Large intestine (tissue), 3 donors: ENCODE results near the gene THSD7B. TPM values are rescaled to one million over a fixed set of nuclear protein-coding genes. Genes with fewer than 3 reads are reported as not detected.

Experiments
- DNase-seq, 2 donors: peaks; one replicate each; pipeline versions ENCODE4 v3.0.0 to v3.0.0-alpha.2; 2013
- H3K27ac ChIP-seq: one replicate; pipeline ENCODE4 v1.5.1; 2013; ENCODE audit warnings: low read length
- H3K27me3 ChIP-seq: 2 replicates; pipeline ENCODE4 v1.6.1; 2013; ENCODE audit warnings: low read length; ENCODE audit not compliant: control insufficient read depth, insufficient read depth
- H3K36me3 ChIP-seq: 2 replicates; pipeline ENCODE4 v1.6.1; 2013; ENCODE audit warnings: low read length; ENCODE audit not compliant: control insufficient read depth, insufficient read depth
- H3K4me1 ChIP-seq: one replicate; pipeline ENCODE4 v1.6.1; 2013; ENCODE audit warnings: low read length; ENCODE audit not compliant: control insufficient read depth, insufficient read depth
- H3K4me3 ChIP-seq: one replicate; pipeline ENCODE4 v1.5.1; 2013; ENCODE audit warnings: low read length
- H3K9me3 ChIP-seq: one replicate; pipeline ENCODE4 v1.6.1; 2013; ENCODE audit warnings: mild to moderate bottlenecking, low read depth, low read length, moderate library complexity; ENCODE audit not compliant: control insufficient read depth
- WGBS: methylation state at CpG from one replicate; pipeline ENCODE4 v1.1.5; 2013; ENCODE audit warnings: low lambda C conversion rate; ENCODE audit not compliant: insufficient coverage; 5-methylcytosine and 5-hydroxymethylcytosine counted together
- polyA plus RNA-seq: library from polyadenylated mRNA; unstranded; fragments of 120-200 nt; gene quantifications from one replicate; pipeline ENCODE4 v1.2.1, GENCODE V29; 2013

THSD7B gene
- polyA plus RNA-seq, 1 donor = 2.2 TPM

- no peak overlapping the region for H3K4me3 ChIP-seq
- no peak for DNase-seq
- no peak overlapping the region for H3K27ac ChIP-seq
- H3K9me3 ChIP-seq = no peaks in the 10 kb centered on the region
- WGBS = 89% methylated on average over 2 of the region's 6 CpGs
- H3K27me3 ChIP-seq = no peaks in the 10 kb centered on the region
- no peaks in the 10 kb centered on the region for H3K4me1 ChIP-seq
- no peaks in the 10 kb centered on the region for H3K36me3 ChIP-seq
Measured at GRCh38 chr2:136874258-136874657, 108.9 kb downstream of the THSD7B start.

DNA sequence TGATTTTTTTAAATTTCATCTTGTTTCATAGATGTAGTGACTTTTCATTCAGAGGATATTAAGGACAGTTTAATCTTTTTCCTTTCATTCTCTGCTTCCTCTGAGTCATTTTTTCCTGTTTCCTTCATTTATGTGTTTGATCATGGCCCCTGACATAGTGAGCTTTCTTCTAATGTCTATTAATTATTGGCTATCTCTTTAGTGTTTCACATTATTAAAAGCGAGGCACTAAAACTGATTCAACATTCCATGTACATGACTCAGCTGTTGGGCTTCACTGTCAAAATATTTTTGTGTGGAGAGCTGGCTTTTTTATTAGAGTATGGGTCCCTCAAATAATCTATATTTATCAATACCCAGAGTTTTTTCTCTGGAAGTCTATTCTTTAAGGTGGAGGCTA is 125.8 kb downstream of the THSD7B start:
- H3K4me3 ChIP-seq = no peak overlapping the region
- H3K27me3 ChIP-seq = no peaks in the 10 kb centered on the region
- no peaks in the 10 kb centered on the region for H3K4me1 ChIP-seq
- WGBS = 67% methylated on average over 1 of the region's 1 CpG
- no peaks in the 10 kb centered on the region for H3K9me3 ChIP-seq
- no peak for DNase-seq
- H3K36me3 ChIP-seq = no peaks in the 10 kb centered on the region
- H3K27ac ChIP-seq = no peak overlapping the region

DNA sequence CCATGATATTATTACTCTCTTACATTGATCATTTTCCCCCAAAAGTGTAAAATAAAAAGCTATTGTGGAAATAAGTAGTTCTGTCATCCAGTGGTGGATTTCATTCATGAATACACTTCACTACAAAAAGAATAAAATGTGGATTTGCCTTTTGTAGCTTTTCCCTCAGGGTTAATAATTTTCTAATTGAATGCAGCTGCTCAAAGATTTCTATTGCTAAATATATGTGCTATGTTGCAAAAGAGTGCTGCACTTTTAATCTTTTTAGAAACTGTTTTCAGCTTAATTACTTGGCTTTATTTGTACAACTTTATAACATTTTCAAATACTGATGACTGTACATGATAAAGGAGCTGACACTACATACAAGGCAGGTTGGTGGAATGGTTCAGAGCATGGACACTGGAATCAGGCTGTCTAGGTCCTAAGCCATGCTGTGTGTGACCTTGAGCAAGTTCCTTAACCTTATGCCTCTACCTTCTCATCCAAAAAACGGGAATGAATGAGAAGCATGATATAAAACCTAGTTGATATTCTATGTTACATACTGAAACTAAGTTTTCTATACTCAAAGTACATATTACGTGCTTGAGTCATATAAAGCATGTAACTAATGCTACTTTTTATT is 128.8 kb downstream of the THSD7B start:
- no peak for DNase-seq

DNA sequence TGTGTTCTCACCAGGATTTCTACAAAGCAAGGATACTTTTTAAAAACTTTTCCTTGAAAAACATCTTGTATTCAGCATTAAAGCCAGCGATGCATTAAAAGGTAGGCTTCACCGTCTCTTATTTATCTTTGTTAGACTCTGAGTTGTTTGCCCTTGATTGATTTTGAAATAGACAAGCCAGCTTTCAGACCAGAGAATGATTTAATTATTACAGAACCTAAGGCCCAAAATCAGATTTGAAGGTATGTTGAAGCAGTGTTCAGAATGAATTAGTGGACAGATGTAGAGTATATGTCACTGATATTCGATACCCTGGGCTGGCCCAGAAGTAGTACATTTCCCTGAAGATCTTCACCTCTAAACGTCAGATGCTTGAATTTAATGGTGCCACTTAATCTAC is 136.4 kb downstream of the THSD7B start:
- DNase-seq = no peak
- Histone ChIP-seq H3K27me3 (no peaks in the 10 kb centered on the region), H3K36me3 (no peaks in the 10 kb centered on the region), H3K4me1 (no peaks in the 10 kb centered on the region), H3K4me3 (no peak overlapping the region), H3K9me3 (no peaks in the 10 kb centered on the region), H3K27ac (no peak overlapping the region)
- 50% methylated on average over 3 of the region's 4 CpGs for WGBS

More for the DNA sequence above, 128.8 kb downstream of the THSD7B start:
- Histone ChIP-seq H3K9me3 (no peaks in the 10 kb centered on the region), H3K27me3 (no peaks in the 10 kb centered on the region), H3K4me1 (no peaks in the 10 kb centered on the region), H3K27ac (no peak overlapping the region), H3K36me3 (no peaks in the 10 kb centered on the region), H3K4me3 (no peak overlapping the region)
- 60% methylated on average over 1 of the region's 2 CpGs for WGBS

- Histone ChIP-seq H3K27me3 (no peaks in the 10 kb centered on the region), H3K9me3 (no peaks in the 10 kb centered on the region), H3K36me3 (no peaks in the 10 kb centered on the region), H3K27ac (no peak overlapping the region), H3K4me3 (no peak overlapping the region), H3K4me1 (no peaks in the 10 kb centered on the region)
- no peak for DNase-seq
- WGBS = no CpG with 5 or more reads among the region's 2 CpGs
Measured at GRCh38 chr2:136905779-136906178, 140.4 kb downstream of the THSD7B start.

DNA sequence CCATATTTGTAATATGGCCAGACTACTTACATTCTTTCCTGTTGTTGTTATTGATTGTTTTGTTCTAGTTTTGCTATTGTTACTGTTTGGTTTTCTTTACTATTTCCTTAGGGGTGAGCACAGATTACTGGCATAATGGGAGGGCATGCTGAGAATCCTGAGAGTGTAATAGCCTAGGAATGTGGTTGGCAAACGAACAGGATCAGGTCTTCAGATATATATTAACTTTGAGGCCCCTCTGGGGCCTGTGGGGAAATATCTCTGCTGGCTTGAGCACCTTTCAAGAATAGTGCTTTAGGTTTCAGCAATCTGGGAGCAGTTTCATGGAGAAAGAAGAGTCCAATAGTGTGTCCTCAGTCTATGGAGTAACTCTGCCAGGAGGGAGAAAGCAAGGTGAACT is 144.4 kb downstream of the THSD7B start:
- no CpG with 5 or more reads among the region's 1 CpG for WGBS
- Histone ChIP-seq H3K27ac (peak overlapping the region; percentile 56), H3K36me3 (no peaks in the 10 kb centered on the region), H3K4me1 (no peaks in the 10 kb centered on the region), H3K9me3 (no peaks in the 10 kb centered on the region), H3K4me3 (no peak overlapping the region), H3K27me3 (no peaks in the 10 kb centered on the region)
- DNase-seq = peak; percentile 7 to 35

DNA sequence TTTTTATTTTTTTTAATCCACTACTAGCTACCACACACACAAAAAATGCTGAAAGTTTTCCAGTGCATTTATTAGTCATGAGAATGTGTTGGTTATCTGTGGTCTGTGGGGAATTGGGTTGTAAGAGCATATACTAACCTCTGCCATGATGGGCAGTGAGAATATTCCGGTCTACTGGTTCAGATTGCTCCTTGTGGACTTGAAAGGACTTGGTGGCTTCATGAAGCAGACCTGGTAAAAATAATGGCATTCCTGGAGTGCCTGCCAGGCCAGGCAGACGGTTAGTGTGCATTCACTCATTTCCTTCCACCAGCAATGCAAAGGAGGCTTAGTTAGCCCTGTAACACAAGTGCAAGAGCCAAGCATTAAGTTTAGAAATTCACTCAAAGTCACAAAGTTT is 150.8 kb downstream of the THSD7B start:
- Histone ChIP-seq H3K36me3 (no peaks in the 10 kb centered on the region), H3K27me3 (no peaks in the 10 kb centered on the region), H3K9me3 (peaks cover 3% of the 10 kb centered on the region), H3K4me1 (no peaks in the 10 kb centered on the region), H3K27ac (no peak overlapping the region), H3K4me3 (no peak overlapping the region)
- no CpG with 5 or more reads among the region's 2 CpGs for WGBS
- no peak for DNase-seq

DNA sequence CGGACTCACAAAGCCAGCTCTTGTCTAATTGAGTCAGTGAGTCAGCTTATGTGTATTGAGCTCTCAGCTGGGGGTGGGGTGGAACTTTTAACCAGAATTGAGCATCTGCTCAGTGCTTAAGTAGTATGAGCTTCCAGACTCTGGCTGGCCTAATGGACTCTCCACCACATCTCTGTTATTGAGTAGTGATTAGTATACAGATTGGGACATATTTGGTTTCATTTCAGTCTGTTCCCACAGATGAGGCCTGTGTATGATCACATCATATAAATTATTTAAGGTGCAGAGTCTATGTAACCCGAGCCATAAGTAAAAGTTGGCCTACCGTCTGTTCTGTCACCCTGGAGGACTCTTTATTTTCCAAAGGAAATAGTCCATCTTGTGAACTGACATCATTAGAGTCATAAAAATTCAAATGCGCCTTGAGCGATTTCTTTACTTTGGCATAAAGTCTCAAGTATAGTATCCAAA is 152.1 kb downstream of the THSD7B start:
- no peak overlapping the region for H3K4me3 ChIP-seq
- no peaks in the 10 kb centered on the region for H3K27me3 ChIP-seq
- H3K9me3 ChIP-seq = peaks cover 3% of the 10 kb centered on the region
- H3K27ac ChIP-seq = no peak overlapping the region
- no peaks in the 10 kb centered on the region for H3K36me3 ChIP-seq
- no peaks in the 10 kb centered on the region for H3K4me1 ChIP-seq
- no peak for DNase-seq
- WGBS = 83% methylated on average over 2 of the region's 5 CpGs

DNA sequence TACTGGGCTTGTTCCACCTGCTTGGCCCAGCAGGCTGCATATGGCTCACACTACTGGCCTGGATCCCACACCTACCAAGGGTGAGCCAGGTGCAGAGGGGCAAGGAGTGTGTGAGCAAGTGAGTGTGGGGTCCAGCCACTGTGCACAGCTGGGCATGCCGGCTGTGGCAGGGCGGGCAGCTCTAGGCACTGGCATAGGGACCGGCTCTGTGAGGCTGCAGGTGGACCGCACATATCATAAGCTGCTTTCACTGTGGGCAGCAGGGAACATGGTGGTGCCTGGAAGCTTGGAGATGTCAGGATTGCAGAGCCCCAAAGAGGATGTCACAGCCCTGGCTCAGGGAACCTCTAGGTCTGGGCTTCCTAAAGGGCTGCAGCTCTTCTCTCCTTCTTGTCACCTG is 154.3 kb downstream of the THSD7B start:
- no peaks in the 10 kb centered on the region for H3K4me1 ChIP-seq
- H3K27ac ChIP-seq = no peak overlapping the region
- H3K27me3 ChIP-seq = no peaks in the 10 kb centered on the region
- no CpG with 5 or more reads among the region's 4 CpGs for WGBS
- DNase-seq = no peak
- no peaks in the 10 kb centered on the region for H3K36me3 ChIP-seq
- H3K9me3 ChIP-seq = peaks cover 3% of the 10 kb centered on the region
- H3K4me3 ChIP-seq = no peak overlapping the region

DNA sequence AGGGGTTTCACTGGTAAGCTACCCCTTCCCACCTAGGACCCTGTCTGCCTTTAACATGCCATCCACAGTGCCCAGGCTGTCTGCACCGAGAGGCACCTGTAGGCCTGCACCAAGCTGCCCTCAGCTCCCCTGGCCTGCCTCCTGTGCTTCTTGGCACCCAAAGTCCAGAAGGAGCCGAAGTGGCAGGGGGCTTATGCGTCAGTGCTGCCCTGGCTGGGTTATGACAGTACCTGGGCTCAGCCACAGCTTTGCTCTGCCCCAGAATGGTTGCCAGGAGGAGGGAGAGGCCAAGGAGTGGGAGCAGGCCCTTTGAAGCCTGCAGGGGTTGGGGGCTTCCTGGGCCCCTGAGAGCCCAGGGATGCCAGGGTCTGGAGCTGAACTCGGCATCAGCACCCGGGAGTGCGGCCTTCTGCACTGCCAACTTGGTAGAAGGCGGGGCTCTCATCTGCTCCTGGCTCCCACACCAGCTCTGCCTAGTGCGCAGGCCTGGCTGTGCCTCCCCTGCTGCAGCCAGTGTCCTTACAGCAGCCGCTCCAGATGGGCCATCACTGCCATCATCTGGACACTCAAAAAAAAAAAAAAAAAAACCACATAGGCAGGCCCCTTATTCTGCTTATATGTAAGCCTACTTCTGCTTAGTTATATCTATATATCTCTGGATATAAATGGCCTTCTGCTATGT is 155.4 kb downstream of the THSD7B start:
- Histone ChIP-seq H3K27me3 (no peaks in the 10 kb centered on the region), H3K9me3 (peaks cover 3% of the 10 kb centered on the region), H3K4me3 (no peak overlapping the region), H3K4me1 (no peaks in the 10 kb centered on the region), H3K36me3 (no peaks in the 10 kb centered on the region), H3K27ac (no peak overlapping the region)
- peak in 1 of 2 donors; percentile 4 for DNase-seq
- no CpG with 5 or more reads among the region's 9 CpGs for WGBS

GRCh38 chr2:136927156-136927555 is 161.8 kb downstream of the THSD7B start:
- Histone ChIP-seq H3K9me3 (no peaks in the 10 kb centered on the region), H3K4me3 (no peak overlapping the region), H3K27ac (no peak overlapping the region), H3K4me1 (no peaks in the 10 kb centered on the region), H3K36me3 (no peaks in the 10 kb centered on the region), H3K27me3 (no peaks in the 10 kb centered on the region)
- DNase-seq = no peak
- 13% methylated on average over 1 of the region's 3 CpGs for WGBS
